Neural cell (in vitro differentiated cells): ENCODE results near the gene ARPC1B. TPM values are rescaled to one million over a fixed set of nuclear protein-coding genes. Genes with fewer than 3 reads are reported as not detected.

Experiments
- H2AFZ ChIP-seq: fragments of 200-600, 300-800 bp; sonication (generic), shearing (Covaris generic); 2 replicates; pipeline ENCODE4 v1.6.0; 2014; ENCODE audit warnings: low read depth, mild to moderate bottlenecking, antibody characterized with exemption, low read length, moderate library complexity
- H3F3A ChIP-seq: fragments of 200-600 bp; shearing (Covaris generic); 2 replicates; pipeline ENCODE4 v1.6.1; 2016; ENCODE audit warnings: mild to moderate bottlenecking, moderate library complexity, mixed read lengths, antibody characterized with exemption, low read length; ENCODE audit not compliant: insufficient read depth, poor library complexity, severe bottlenecking
- H3K27ac ChIP-seq: fragments of 200-600, 300-800 bp; sonication (generic), shearing (Covaris generic); 2 replicates; pipeline ENCODE4 v1.5.1; 2014; ENCODE audit warnings: mild to moderate bottlenecking, low read length, moderate library complexity
- H3K27me3 ChIP-seq: fragments of 300-800, 200-600 bp; sonication (generic), shearing (Covaris generic); 2 replicates; pipeline ENCODE4 v1.6.0; 2014; ENCODE audit warnings: mild to moderate bottlenecking, low read depth, low read length, moderate library complexity; ENCODE audit not compliant: insufficient read depth
- H3K36me3 ChIP-seq: fragments of 300-800, 200-600 bp; sonication (generic), shearing (Covaris generic); 2 replicates; pipeline ENCODE4 v1.5.1; 2014; ENCODE audit warnings: mild to moderate bottlenecking, antibody characterized with exemption, low read length, moderate library complexity; ENCODE audit not compliant: insufficient read depth
- H3K4me2 ChIP-seq: fragments of 300-800, 200-600 bp; sonication (generic), shearing (Covaris generic); 2 replicates; pipeline ENCODE4 v1.6.0; 2014; ENCODE audit warnings: mild to moderate bottlenecking, low read length
- H3K4me3 ChIP-seq: fragments of 300-800, 200-600 bp; sonication (generic), shearing (Covaris generic); 2 replicates; pipeline ENCODE4 v1.5.1; 2014; ENCODE audit warnings: mild to moderate bottlenecking, low read length, moderate library complexity
- H3K79me2 ChIP-seq: fragments of 200-600 bp; shearing (Covaris generic); replicated peaks from 2 replicates; pipeline ENCODE4 v1.6.0; 2014; ENCODE audit warnings: mild to moderate bottlenecking, low read length, moderate library complexity; ENCODE audit not compliant: insufficient read depth
- H3K9ac ChIP-seq: fragments of 300-800, 200-600 bp; sonication (generic), shearing (Covaris generic); 2 replicates; pipeline ENCODE4 v1.6.1; 2016; ENCODE audit warnings: mild to moderate bottlenecking, low read length, mixed read lengths
- H3K9me2 ChIP-seq: fragments of 200-600 bp; shearing (Covaris generic); 2 replicates; pipeline ENCODE4 v1.6.1; 2016; ENCODE audit warnings: mild to moderate bottlenecking, low read length, mixed read lengths; ENCODE audit not compliant: insufficient read depth
- H3K9me3 ChIP-seq: fragments of 200-600, 300-800 bp; sonication (generic), shearing (Covaris generic); 2 replicates; pipeline ENCODE4 v1.6.1; 2016; ENCODE audit warnings: mild to moderate bottlenecking, mixed run types, low read length, moderate library complexity, mixed read lengths
- H4K20me1 ChIP-seq: fragments of 200-600 bp; shearing (Covaris generic); 2 replicates; pipeline ENCODE4 v1.6.1; 2016; ENCODE audit warnings: mild to moderate bottlenecking, mixed run types; ENCODE audit not compliant: insufficient read depth
- CTCF ChIP-seq: fragments of 450-650 bp; IDR thresholded peaks from 2 replicates; pipeline ENCODE4 v1.5.1; 2014; ENCODE audit warnings: antibody characterized with exemption, mild to moderate bottlenecking, moderate library complexity; ENCODE audit not compliant: poor library complexity, severe bottlenecking
- EP300 ChIP-seq: fragments of 450-650 bp; conservative IDR thresholded peaks from 2 replicates; pipeline ENCODE4 v1.6.1; 2014; ENCODE audit warnings: antibody characterized with exemption, mild to moderate bottlenecking, moderate library complexity; ENCODE audit not compliant: poor library complexity, severe bottlenecking
- EZH2 ChIP-seq: fragments of 200-600, 300-800 bp; shearing (Covaris generic), sonication (generic); IDR thresholded peaks from 2 replicates; pipeline ENCODE4 v1.6.1; 2014; ENCODE audit warnings: antibody characterized with exemption, low read length, borderline replicate concordance, mild to moderate bottlenecking; ENCODE audit not compliant: insufficient read depth, poor library complexity, severe bottlenecking
- MXI1 ChIP-seq: fragments of 450-650 bp; conservative IDR thresholded peaks from 2 replicates; pipeline ENCODE4 v1.6.1; 2014; ENCODE audit warnings: antibody characterized with exemption, mild to moderate bottlenecking; ENCODE audit not compliant: poor library complexity, severe bottlenecking
- POLR2AphosphoS5 ChIP-seq: IDR thresholded peaks from 2 replicates; pipeline ENCODE4 v1.6.1; 2012
- RAD21 ChIP-seq: fragments of 450-650 bp; conservative IDR thresholded peaks from 2 replicates; pipeline ENCODE4 v1.6.1; 2014; ENCODE audit warnings: antibody characterized with exemption, mild to moderate bottlenecking, moderate library complexity
- REST ChIP-seq: IDR thresholded peaks from 2 replicates; pipeline ENCODE4 v1.6.1; 2012; ENCODE audit warnings: borderline replicate concordance
- SMC3 ChIP-seq: fragments of 450-650 bp; conservative IDR thresholded peaks from 2 replicates; pipeline ENCODE4 v1.6.1; 2014; ENCODE audit warnings: antibody characterized with exemption, mild to moderate bottlenecking, moderate library complexity; ENCODE audit not compliant: poor library complexity
- TAF1 ChIP-seq: IDR thresholded peaks from 2 replicates; pipeline ENCODE4 v1.6.1; 2012; ENCODE audit warnings: low read depth
- polyA plus RNA-seq: library from polyadenylated mRNA; depleted of rRNA; stranded (reverse); fragments of >200 nt; gene quantifications from 2 replicates; pipeline ENCODE4 v1.2.3, GENCODE V29; 2014

ARPC1B gene
- polyA plus RNA-seq, 1 donor from 2014 or later = 1.7 TPM

- TF ChIP-seq POLR2AphosphoS5 = no peak
- TF ChIP-seq MXI1 = peak; percentile 77
- TF ChIP-seq EP300 = no peak
- no peak for TF ChIP-seq SMC3
- no peak for TF ChIP-seq RAD21
- TF ChIP-seq TAF1 = no peak
- no peak for TF ChIP-seq CTCF
- Histone ChIP-seq H3K4me3 (peak overlapping the region; percentile 93), H3K4me2 (peak overlapping the region; percentile 89), H3K27me3 (no peaks in the 10 kb centered on the region), H3K27ac (peak overlapping the region; percentile 97), H4K20me1 (no peaks in the 10 kb centered on the region), H3K36me3 (no peaks in the 10 kb centered on the region), H2AFZ (peak overlapping the region; percentile 74), H3K9me3 (no peaks in the 10 kb centered on the region), H3F3A (peaks cover 3% of the 10 kb centered on the region), H3K9me2 (no peaks in the 10 kb centered on the region), H3K9ac (peak overlapping the region; percentile 94), H3K79me2 (peaks cover 53% of the 10 kb centered on the region)
Observed at GRCh38 chr7:99407872-99408378, 33.4 kb downstream of the ARPC1B start.

GRCh38 chr7:99408379-99409191 lies 34.1 kb downstream of the ARPC1B start, which contains the start of the genes BUD31 and PDAP1:
Gene BUD31 (plus strand): TSS chr7:99408969. CDS start chr7:99411093, 2,124 bp downstream.
Gene PDAP1 (minus strand): TSS chr7:99408597. CDS start chr7:99408548, 49 bp downstream.
- no peaks in the 10 kb centered on the region for H4K20me1 ChIP-seq
- H3K36me3 ChIP-seq = no peaks in the 10 kb centered on the region

More at GRCh38 chr7:99408379-99409191, 34.1 kb downstream of the ARPC1B start, which contains the start of the genes BUD31 and PDAP1:
- no peaks in the 10 kb centered on the region for H3K9me3 ChIP-seq
- H3K27ac ChIP-seq = peak within 1 kb of the TSS; percentile 97
- H3K79me2 ChIP-seq = peaks cover 56% of the 10 kb centered on the region
- peaks cover 3% of the 10 kb centered on the region for H3F3A ChIP-seq
- peak within 1 kb of the TSS; percentile 93 for H3K4me3 ChIP-seq
- TF ChIP-seq SMC3 (peak; percentile 54), RAD21 (peak; percentile 30), CTCF (peak; percentile 65), EP300 (peak; percentile 71), MXI1 (peak; percentile 97), POLR2AphosphoS5 (peak; percentile 82), EZH2 (no peak), TAF1 (peak; percentile 18), REST (peak; percentile 40)
- H3K27me3 ChIP-seq = no peaks in the 10 kb centered on the region
- peak within 1 kb of the TSS; percentile 94 for H3K9ac ChIP-seq
- no peaks in the 10 kb centered on the region for H3K9me2 ChIP-seq
- peak within 1 kb of the TSS; percentile 89 for H3K4me2 ChIP-seq
- peak within 1 kb of the TSS; percentile 74 for H2AFZ ChIP-seq
